AG04450 (cell line): ENCODE results near the gene PSKH1. TPM values are rescaled to one million over a fixed set of nuclear protein-coding genes. Genes with fewer than 3 reads are reported as not detected.

ENCODE experiments used
- CTCF ChIA-PET: fragments of 300-600, 350-600 bp; formaldehyde crosslinking; extraction: SDS; loops from one replicate; lab custom pipeline; 2022; ENCODE audit warnings: antibody characterized with exemption, inconsistent platforms; lab: Charles Lee
- POLR2A ChIA-PET: fragments of 350-600 bp; formaldehyde crosslinking; extraction: SDS; loops from one replicate; lab custom pipeline; 2021; ENCODE audit warnings: antibody characterized with exemption, inconsistent platforms; lab: Yijun Ruan, JAX
- DNase-seq: peaks from one replicate; pipeline ENCODE4 v3.0.0-alpha.2; 2011; ENCODE audit warnings: low read depth, low spot score
- H3K27ac ChIP-seq: one replicate; pipeline ENCODE4 v1.5.1; 2012; ENCODE audit warnings: low read depth, low read length, control low read depth
- H3K27me3 ChIP-seq: one replicate; pipeline ENCODE4 v1.6.0; 2012; ENCODE audit warnings: low read length; ENCODE audit not compliant: control insufficient read depth, insufficient read depth
- H3K4me3 ChIP-seq: 2 replicates; pipeline ENCODE4 v1.5.1; 2011; ENCODE audit warnings: mild to moderate bottlenecking, low read depth, low read length, control low read depth
- H3K9me3 ChIP-seq: 2 replicates; pipeline ENCODE4 v1.5.1; 2012; ENCODE audit warnings: low read length; ENCODE audit not compliant: control insufficient read depth, insufficient read depth
- polyA plus RNA-seq: library from polyadenylated mRNA; depleted of rRNA; stranded (reverse); fragments of >200 nt; gene quantifications from 2 replicates; pipeline ENCODE4 v1.2.3, GENCODE V29; 2011
- TF ChIP-seq, protein P1 (sequence below): IDR thresholded peaks from 2 replicates; pipeline ENCODE4 v1.5.1; 2011; ENCODE audit warnings: low read depth, low read length, control low read depth, inconsistent platforms

The PSKH1 gene
- polyA plus RNA-seq, 1 experiment = 18.2 TPM

- H3K27me3 ChIP-seq = no peaks in the 10 kb centered on the region
- ChIA-PET POLR2A (no interaction called here), CTCF (interaction anchor here (0.5 kb wide), 1 partner anchor 360 kb away, joined by 4 read pairs; no protein-coding TSS in a partner anchor)
- no peaks in the 10 kb centered on the region; the same call in 1 of the 2 replicates for H3K9me3 ChIP-seq
- H3K4me3 ChIP-seq = no peak overlapping the region
- TF ChIP-seq, protein P1, sequence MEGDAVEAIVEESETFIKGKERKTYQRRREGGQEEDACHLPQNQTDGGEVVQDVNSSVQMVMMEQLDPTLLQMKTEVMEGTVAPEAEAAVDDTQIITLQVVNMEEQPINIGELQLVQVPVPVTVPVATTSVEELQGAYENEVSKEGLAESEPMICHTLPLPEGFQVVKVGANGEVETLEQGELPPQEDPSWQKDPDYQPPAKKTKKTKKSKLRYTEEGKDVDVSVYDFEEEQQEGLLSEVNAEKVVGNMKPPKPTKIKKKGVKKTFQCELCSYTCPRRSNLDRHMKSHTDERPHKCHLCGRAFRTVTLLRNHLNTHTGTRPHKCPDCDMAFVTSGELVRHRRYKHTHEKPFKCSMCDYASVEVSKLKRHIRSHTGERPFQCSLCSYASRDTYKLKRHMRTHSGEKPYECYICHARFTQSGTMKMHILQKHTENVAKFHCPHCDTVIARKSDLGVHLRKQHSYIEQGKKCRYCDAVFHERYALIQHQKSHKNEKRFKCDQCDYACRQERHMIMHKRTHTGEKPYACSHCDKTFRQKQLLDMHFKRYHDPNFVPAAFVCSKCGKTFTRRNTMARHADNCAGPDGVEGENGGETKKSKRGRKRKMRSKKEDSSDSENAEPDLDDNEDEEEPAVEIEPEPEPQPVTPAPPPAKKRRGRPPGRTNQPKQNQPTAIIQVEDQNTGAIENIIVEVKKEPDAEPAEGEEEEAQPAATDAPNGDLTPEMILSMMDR = no peak
- no peak overlapping the region for H3K27ac ChIP-seq
- DNase-seq = no peak
Observed at GRCh38 chr16:67878232-67878631, 14.8 kb upstream of the PSKH1 start.

DNA sequence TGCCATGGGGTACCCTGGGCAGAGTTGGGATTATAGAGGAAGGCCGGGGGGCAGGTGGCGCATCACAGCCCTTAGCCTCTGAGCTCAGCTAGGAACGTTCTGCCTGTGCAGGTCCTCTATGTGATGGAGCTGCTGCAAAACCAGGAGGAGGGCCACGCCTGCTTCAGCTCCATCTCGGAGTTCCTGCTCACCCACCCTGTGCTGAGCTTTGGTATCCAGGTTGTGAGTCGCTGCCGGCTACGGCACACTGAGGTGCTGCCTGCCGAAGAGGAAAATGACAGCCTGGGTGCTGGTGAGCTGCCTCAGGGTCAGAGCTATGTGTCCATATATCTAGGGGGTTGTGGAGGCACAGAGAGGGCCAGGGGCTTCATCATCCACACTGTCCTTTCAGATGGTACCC, 14.2 kb upstream of the PSKH1 start:
- ChIA-PET CTCF (no interaction called here), POLR2A (no interaction called here)
- Histone ChIP-seq H3K4me3 (no peak overlapping the region), H3K27me3 (no peaks in the 10 kb centered on the region), H3K9me3 (no peaks in the 10 kb centered on the region), H3K27ac (no peak overlapping the region)
- TF ChIP-seq, protein P1 = no peak
- no peak for DNase-seq

- no peak for DNase-seq
- ChIA-PET CTCF (no interaction called here), POLR2A (no interaction called here)
- H3K9me3 ChIP-seq = no peaks in the 10 kb centered on the region
- H3K4me3 ChIP-seq = no peak overlapping the region
- no peak overlapping the region for H3K27ac ChIP-seq
- TF ChIP-seq, protein P1 = no peak
- no peaks in the 10 kb centered on the region for H3K27me3 ChIP-seq
Observed at GRCh38 chr16:67879462-67879861, 13.6 kb upstream of the PSKH1 start.

DNA sequence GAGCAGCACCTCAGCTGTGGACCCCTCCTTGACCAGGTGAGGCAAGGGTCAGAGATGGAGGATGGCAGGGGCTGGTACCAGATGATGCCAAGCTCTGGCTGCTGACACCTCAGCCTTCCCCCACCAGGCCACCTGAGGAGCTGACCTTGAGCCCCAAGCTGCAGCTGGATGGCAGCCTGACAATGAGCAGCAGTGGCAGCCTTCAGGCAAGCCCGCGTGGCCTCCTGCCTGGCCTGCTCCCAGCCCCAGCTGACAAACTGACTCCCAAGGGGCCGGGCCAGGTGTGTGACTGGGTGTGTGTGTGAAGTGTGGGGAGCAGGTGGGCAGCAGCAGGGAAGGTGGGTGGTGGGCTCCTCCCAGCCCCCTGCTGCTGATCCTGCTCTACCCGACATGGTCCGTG, 13.1 kb upstream of the PSKH1 start:
- H3K27ac ChIP-seq = no peak overlapping the region
- H3K27me3 ChIP-seq = no peaks in the 10 kb centered on the region
- TF ChIP-seq, protein P1 = no peak
- no peak overlapping the region for H3K4me3 ChIP-seq
- POLR2A ChIA-PET = no interaction called here
- CTCF ChIA-PET = no interaction called here
- no peaks in the 10 kb centered on the region for H3K9me3 ChIP-seq
- DNase-seq = no peak

GRCh38 chr16:67880584-67880983, 12.5 kb upstream of the PSKH1 start:
- Histone ChIP-seq H3K4me3 (no peak overlapping the region), H3K27ac (no peak overlapping the region), H3K27me3 (no peaks in the 10 kb centered on the region), H3K9me3 (no peaks in the 10 kb centered on the region)
- TF ChIP-seq, protein P1 = no peak
- no peak for DNase-seq
- CTCF ChIA-PET = no interaction called here
- POLR2A ChIA-PET = no interaction called here
